AG08396 (cell line): Measurements from ENCODE around the gene OR4C45.
"Not testable (repeated sequence)": the region's sequence is repeated elsewhere in the genome, so short reads cannot be mapped to it uniquely, and the experiment has no call there.

Experiments used
- DNase-seq: peaks from one replicate; pipeline ENCODE4 v3.0.0; 2012; ENCODE audit warnings: low spot score, mixed read lengths

Gene OR4C45

GRCh38 chr11:50032574-50032973 is at the start of gene OR4C45:
TSS of gene OR4C45 (plus strand) at chr11:50032874.
- no peak for DNase-seq

- DNase-seq = peak; percentile 4
These were observed 37.1 kb upstream of the OR4C45 start for GRCh38 chr11:49995565-49995964.

GRCh38 chr11:50030193-50030592 is 2.5 kb upstream of the OR4C45 start:
- DNase-seq = no peak

GRCh38 chr11:50036239-50036638 is 3.6 kb downstream of the OR4C45 start:
- DNase-seq = not testable (repeated sequence)

GRCh38 chr11:50037251-50037650 is 4.6 kb downstream of the OR4C45 start:
- DNase-seq = no peak

- DNase-seq = no peak
These were observed 12.0 kb downstream of the OR4C45 start for GRCh38 chr11:50044647-50045046.

GRCh38 chr11:50063056-50063455 is 30.4 kb downstream of the OR4C45 start:
- DNase-seq = not testable (repeated sequence)

- no peak for DNase-seq
These were observed 37.7 kb downstream of the OR4C45 start for GRCh38 chr11:50070389-50070788.

- DNase-seq = no peak
These were observed 39.0 kb downstream of the OR4C45 start for GRCh38 chr11:50071584-50072225.

- DNase-seq = no peak
These were observed 39.8 kb downstream of the OR4C45 start for GRCh38 chr11:50072226-50073112.

GRCh38 chr11:50073113-50074105 is 40.7 kb downstream of the OR4C45 start:
- no peak for DNase-seq

GRCh38 chr11:50074161-50074560 is 41.5 kb downstream of the OR4C45 start:
- no peak for DNase-seq

GRCh38 chr11:50075856-50076255 is 43.2 kb downstream of the OR4C45 start:
- no peak for DNase-seq

GRCh38 chr11:50077526-50077925 is 44.9 kb downstream of the OR4C45 start:
- DNase-seq = no peak

GRCh38 chr11:50078001-50078400 is 45.3 kb downstream of the OR4C45 start:
- DNase-seq = no peak

- DNase-seq = not testable (repeated sequence)
These were observed 46.3 kb downstream of the OR4C45 start for GRCh38 chr11:50078946-50079345.

- DNase-seq = no peak
These were observed 47.6 kb downstream of the OR4C45 start for GRCh38 chr11:50080256-50080655.
